K562 (cell line): ENCODE data around the gene CENPN.

Experiments
- ATF2 ChIP-seq: sonication (generic); formaldehyde crosslinking; IDR thresholded peaks from 2 replicates; pipeline ENCODE4 v1.8.1; 2022; ENCODE audit warnings: missing genetic modification reagents
- CHAMP1 ChIP-seq: fragments of 450-650 bp; IDR thresholded peaks from 2 replicates; pipeline ENCODE4 v1.6.1; 2016; ENCODE audit warnings: mild to moderate bottlenecking
- CREM ChIP-seq: IDR thresholded peaks from 2 replicates; pipeline ENCODE4 v1.6.1; 2014; ENCODE audit warnings: antibody characterized with exemption, low read depth
- RCOR1 ChIP-seq, 2 experiments: IDR thresholded peaks; 2 replicates each; pipeline ENCODE4 v1.6.1; 2012; ENCODE audit warnings: low read depth in 2 of 2, low read length in 2 of 2, borderline replicate concordance in 1 of 2, improper control_type of control experiment in 1 of 2
- SIN3A ChIP-seq, 2 experiments: fragments of 150-350 bp in 1 of 2; IDR thresholded peaks; 2 replicates each; pipeline ENCODE4 v1.6.1; 2011 to 2016; ENCODE audit warnings: borderline replicate concordance in 2 of 2, low read depth in 2 of 2, low read length in 2 of 2, mild to moderate bottlenecking in 2 of 2, moderate library complexity in 2 of 2; ENCODE audit not compliant: control insufficient read depth in 1 of 2
- TOE1 ChIP-seq, 2 experiments: fragments of 450-650 bp in 1 of 2; sonication (generic) in 1 of 2; formaldehyde crosslinking in 1 of 2; IDR thresholded peaks; 2 replicates each; pipeline versions ENCODE4 v1.7.1 to v1.8.0; 2016 to 2022; ENCODE audit warnings: borderline replicate concordance in 2 of 2, mild to moderate bottlenecking in 2 of 2, antibody characterized with exemption in 1 of 2, inconsistent platforms in 1 of 2, low read depth in 1 of 2, missing genetic modification reagents in 1 of 2, moderate library complexity in 1 of 2
- ZNF184 ChIP-seq: sonication (generic); formaldehyde crosslinking; IDR thresholded peaks from 2 replicates; pipeline ENCODE4 v1.5.0; 2020; ENCODE audit warnings: missing genetic modification reagents
- ZNF253 ChIP-seq: fragments of 250-450 bp; sonication (Bioruptor Pico); conservative IDR thresholded peaks from 2 replicates; pipeline ENCODE4 v1.6.1; 2021; ENCODE audit warnings: mild to moderate bottlenecking
- ZNF347 ChIP-seq: fragments of 450-650 bp; formaldehyde crosslinking; IDR thresholded peaks from 2 replicates; pipeline ENCODE4 v1.4.0; 2020; ENCODE audit warnings: low read depth, mild to moderate bottlenecking, moderate library complexity
- ZNF384 ChIP-seq: IDR thresholded peaks from 2 replicates; pipeline ENCODE4 v1.6.1; 2012; ENCODE audit warnings: low read depth, low read length, improper control_type of control experiment

DNA sequence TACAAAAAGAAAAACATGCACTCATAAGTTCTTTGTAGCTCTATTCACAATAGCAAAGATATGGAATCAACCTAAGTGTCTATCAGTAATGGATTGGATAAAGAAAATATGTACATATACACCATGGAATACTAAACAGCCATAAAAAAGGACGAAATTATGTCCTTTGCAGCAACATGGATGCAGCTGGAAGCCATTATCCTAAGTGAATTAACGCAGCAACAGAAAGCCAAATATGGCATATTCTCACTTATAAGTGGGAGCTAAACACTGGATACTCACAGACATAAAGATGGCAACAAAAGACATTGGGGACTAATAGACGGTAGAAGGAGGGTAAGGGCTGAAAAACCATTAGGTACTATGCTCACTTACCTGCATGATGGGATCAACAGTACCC lies 6.1 kb upstream of the CENPN start:
- TF ChIP-seq ZNF184 (CRISPR knock-in tag): no peak
- no peak for TF ChIP-seq ZNF347 (CRISPR knock-in tag)
- TF ChIP-seq RCOR1 (IDR thresholded peaks at IDR 0.05; ENCODE audit: borderline replicate concordance in 1 of 2, low read depth in 2 of 2, low read length in 2 of 2): no peak
- TF ChIP-seq ZNF253 (CRISPR knock-in tag): no peak
- TF ChIP-seq CHAMP1: no peak
- no peak for TF ChIP-seq ATF2 (CRISPR knock-in tag)
- TF ChIP-seq TOE1 (IDR thresholded peaks at IDR 0.05; ENCODE audit: borderline replicate concordance): no peak
- TF ChIP-seq TOE1 (CRISPR knock-in tag; IDR thresholded peaks at IDR 0.05; ENCODE audit: borderline replicate concordance, low read depth): no peak
- TF ChIP-seq SIN3A (IDR thresholded peaks at IDR 0.05; ENCODE audit: borderline replicate concordance in 2 of 2, control insufficient read depth in 1 of 2, low read depth in 2 of 2, low read length in 2 of 2): no peak
- no peak for TF ChIP-seq CREM
- no peak for TF ChIP-seq ZNF384
